ENCODE results near the gene OSBPL6.

- TF ChIP-seq ZSCAN29 (IDR thresholded peaks at IDR 0.05): no peak
- no peak for TF ChIP-seq REST (IDR thresholded peaks at IDR 0.05; ENCODE audit: low read depth, low read length)
- TF ChIP-seq POLR2A (IDR thresholded peaks at IDR 0.05; ENCODE audit: low read depth, low read length): no peak
- no peak for TF ChIP-seq EED (IDR thresholded peaks at IDR 0.05; ENCODE audit: low read depth)
- TF ChIP-seq, protein P1, sequence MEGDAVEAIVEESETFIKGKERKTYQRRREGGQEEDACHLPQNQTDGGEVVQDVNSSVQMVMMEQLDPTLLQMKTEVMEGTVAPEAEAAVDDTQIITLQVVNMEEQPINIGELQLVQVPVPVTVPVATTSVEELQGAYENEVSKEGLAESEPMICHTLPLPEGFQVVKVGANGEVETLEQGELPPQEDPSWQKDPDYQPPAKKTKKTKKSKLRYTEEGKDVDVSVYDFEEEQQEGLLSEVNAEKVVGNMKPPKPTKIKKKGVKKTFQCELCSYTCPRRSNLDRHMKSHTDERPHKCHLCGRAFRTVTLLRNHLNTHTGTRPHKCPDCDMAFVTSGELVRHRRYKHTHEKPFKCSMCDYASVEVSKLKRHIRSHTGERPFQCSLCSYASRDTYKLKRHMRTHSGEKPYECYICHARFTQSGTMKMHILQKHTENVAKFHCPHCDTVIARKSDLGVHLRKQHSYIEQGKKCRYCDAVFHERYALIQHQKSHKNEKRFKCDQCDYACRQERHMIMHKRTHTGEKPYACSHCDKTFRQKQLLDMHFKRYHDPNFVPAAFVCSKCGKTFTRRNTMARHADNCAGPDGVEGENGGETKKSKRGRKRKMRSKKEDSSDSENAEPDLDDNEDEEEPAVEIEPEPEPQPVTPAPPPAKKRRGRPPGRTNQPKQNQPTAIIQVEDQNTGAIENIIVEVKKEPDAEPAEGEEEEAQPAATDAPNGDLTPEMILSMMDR (IDR thresholded peaks at IDR 0.05 in 2 of 3, conservative IDR thresholded peaks at IDR 0.05 in 1 of 3; ENCODE audit: control insufficient read depth in 2 of 3, extremely low read depth in 1 of 3, insufficient read depth in 1 of 3, low read depth in 3 of 3, low read length in 3 of 3): no peak
Measured at GRCh38 chr2:178296394-178297090, 102.2 kb downstream of the OSBPL6 start.
